T-cell (primary cell): ENCODE measurements around the gene RPTOR. TPM values are rescaled to one million over a fixed set of nuclear protein-coding genes. Genes with fewer than 3 reads are reported as not detected.
A peak's percentile ranks its signal among the peaks of the same experiment; 100 is the strongest.

Experiments
- ATAC-seq, 4 experiments: fragments of 200-7000 bp in 3 of 4; fragments of 150-1000 bp in 1 of 4; cut with Tn5 transposase; replicated peaks in 1 of 4; 1 replicate in 3 of 4; 2 replicates in 1 of 4; pipeline ENCODE4 v1.10.0; 2021; ENCODE audit warnings: moderate library complexity in 3 of 4, mild to moderate bottlenecking in 2 of 4, moderate number of reproducible peaks in 1 of 4
- CTCF ChIA-PET, 2 donors: fragments of 300-600 bp; sonication (Branson Sonifier 250); formaldehyde crosslinking; loops; one replicate each; lab custom pipeline; 2022; ENCODE audit warnings: antibody characterized with exemption in 2 of 2; lab: Charles Lee
- POLR2A ChIA-PET, 2 donors: fragments of 300-600 bp; sonication (Branson Sonifier 250); formaldehyde crosslinking; loops; one replicate each; lab custom pipeline; 2022; ENCODE audit warnings: antibody characterized with exemption in 2 of 2; lab: Charles Lee
- DNase-seq, 35 experiments: peaks; one replicate each; pipeline versions ENCODE4 v3.0.0 to v3.0.0-alpha.2; 2013 to 2023
- H3K27ac ChIP-seq: one replicate; pipeline ENCODE4 v1.5.1; 2013; ENCODE audit warnings: low read length
- H3K27me3 ChIP-seq, 2 experiments: replicated peaks in 1 of 2; 1 replicate in 1 of 2; 2 replicates in 1 of 2; pipeline versions ENCODE4 v1.6.1 to v1.7.0; 2013; ENCODE audit warnings: low read length in 1 of 2, mixed read lengths in 1 of 2; ENCODE audit not compliant: control insufficient read depth in 2 of 2, insufficient read depth in 2 of 2; ENCODE audit errors: extremely low read depth in 1 of 2
- H3K36me3 ChIP-seq, 2 donors: 1 replicate in 1 of 2; 2 replicates in 1 of 2; pipeline versions ENCODE4 v1.6.1 to v1.7.0; 2013; ENCODE audit warnings: low read length in 1 of 2; ENCODE audit not compliant: control insufficient read depth in 2 of 2, insufficient read depth in 1 of 2; ENCODE audit errors: extremely low read depth in 1 of 2
- H3K4me1 ChIP-seq, 2 experiments: 1 replicate in 1 of 2; 2 replicates in 1 of 2; pipeline versions ENCODE4 v1.6.1 to v1.7.0; 2013; ENCODE audit warnings: low read length in 2 of 2, mixed read lengths in 1 of 2; ENCODE audit not compliant: insufficient read depth in 2 of 2, control insufficient read depth in 1 of 2; ENCODE audit errors: extremely low read depth in 1 of 2
- H3K4me3 ChIP-seq, 2 donors: 1 replicate in 1 of 2; 2 replicates in 1 of 2; pipeline versions ENCODE4 v1.5.1 to v1.7.0; 2013; ENCODE audit warnings: mild to moderate bottlenecking in 2 of 2, low read length in 1 of 2, moderate library complexity in 1 of 2; ENCODE audit not compliant: control insufficient read depth in 1 of 2; ENCODE audit errors: extremely low read depth in 1 of 2
- H3K9me3 ChIP-seq: 2 replicates; pipeline ENCODE4 v1.7.0; 2013
- H3K27ac Mint-ChIP-seq, 2 donors: one replicate each; pipeline ENCODE4 v1.8.0; 2020 to 2021; ENCODE audit warnings: mild to moderate bottlenecking in 2 of 2, mixed read lengths in 2 of 2
- H3K27me3 Mint-ChIP-seq, 2 donors: one replicate each; pipeline ENCODE4 v1.8.0; 2021 to 2022; ENCODE audit warnings: mixed read lengths in 2 of 2
- H3K36me3 Mint-ChIP-seq: one replicate; pipeline ENCODE4 v1.8.0; 2021; ENCODE audit warnings: mixed read lengths
- H3K4me1 Mint-ChIP-seq, 3 donors: one replicate each; pipeline ENCODE4 v1.8.0; 2020 to 2022; ENCODE audit warnings: mixed read lengths in 3 of 3, mild to moderate bottlenecking in 1 of 3
- H3K4me3 Mint-ChIP-seq, 3 donors: one replicate each; pipeline ENCODE4 v1.8.0; 2020 to 2022; ENCODE audit warnings: mild to moderate bottlenecking in 3 of 3, mixed read lengths in 3 of 3, moderate library complexity in 3 of 3
- H3K9me3 Mint-ChIP-seq, 3 donors: one replicate each; pipeline ENCODE4 v1.8.0; 2020 to 2022; ENCODE audit warnings: mixed read lengths in 3 of 3
- WGBS: methylation state at CpG from one replicate; pipeline ENCODE4 v1.1.5; 2013; ENCODE audit warnings: missing lambda C conversion rate; ENCODE audit not compliant: insufficient coverage; 5-methylcytosine and 5-hydroxymethylcytosine counted together
- total RNA-seq, 35 experiments: library from RNA in 6 of 35; stranded (reverse) in 6 of 35; fragments of 120-200 nt in 1 of 35; gene quantifications; one replicate each; pipeline versions ENCODE4 v1.2.1 to v1.2.4 and lab custom pipeline; 2013 to 2026

RPTOR gene
- total RNA-seq, 5 donors from 2014 or later (not counting 1 experiment from before 2014, with no cell fraction given) = 59.4 to 76.8 (median 71.4) TPM

DNA sequence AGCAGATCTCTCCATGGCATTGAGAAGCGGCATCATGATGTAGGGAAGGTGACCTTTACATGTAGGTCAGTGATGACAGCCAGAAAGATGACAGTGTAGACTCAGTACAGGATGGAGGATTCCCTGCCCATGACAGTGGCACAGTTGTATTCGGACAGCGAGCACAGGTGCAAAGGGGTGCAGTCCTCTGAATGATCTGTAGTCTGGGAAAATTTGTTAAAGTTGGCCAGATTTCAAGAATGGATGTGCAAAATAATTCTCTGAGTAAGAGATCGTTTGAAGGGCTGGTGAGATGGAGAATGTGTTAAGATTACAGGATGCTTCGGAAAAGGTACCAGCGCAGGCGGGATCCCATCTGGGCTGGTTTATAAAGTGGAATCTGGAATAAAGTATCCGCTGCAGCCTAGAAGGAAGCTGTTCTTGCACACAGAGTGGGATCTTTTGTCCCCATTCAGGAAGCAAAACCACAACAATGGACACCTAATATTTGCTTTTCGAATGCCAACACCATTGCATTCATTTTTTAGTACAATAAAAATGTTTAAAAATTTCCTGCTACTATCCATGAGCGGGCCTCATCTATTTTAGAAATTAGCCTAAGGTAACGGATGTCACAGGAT is 101.2 kb downstream of the RPTOR start:
- Histone ChIP-seq H3K27me3 (no peaks in the 10 kb centered on the region), H3K27ac (no peak overlapping the region), H3K36me3 (peaks cover 0 to 2% of the 10 kb centered on the region in 2 donors), H3K4me1 (peaks cover 51 to 60% of the 10 kb centered on the region in 2 experiments), H3K9me3 (no peaks in the 10 kb centered on the region), H3K4me3 (no peak overlapping the region)
- no peak for ATAC-seq
- Mint-ChIP-seq H3K27me3 (no peaks in the 10 kb centered on the region), H3K4me3 (peak overlapping the region in 2 of 3 donors; percentile 49 to 59), H3K36me3 (peaks cover 33% of the 10 kb centered on the region), H3K27ac (peak overlapping the region; percentile 47 to 57), H3K4me1 (peaks cover 69 to 79% (median 77%) of the 10 kb centered on the region in 3 donors), H3K9me3 (no peaks in the 10 kb centered on the region)
- CTCF ChIA-PET = no interaction called here
- POLR2A ChIA-PET = no interaction called here
- 89% methylated on average over 7 of the region's 11 CpGs for WGBS
- no peak for DNase-seq

DNA sequence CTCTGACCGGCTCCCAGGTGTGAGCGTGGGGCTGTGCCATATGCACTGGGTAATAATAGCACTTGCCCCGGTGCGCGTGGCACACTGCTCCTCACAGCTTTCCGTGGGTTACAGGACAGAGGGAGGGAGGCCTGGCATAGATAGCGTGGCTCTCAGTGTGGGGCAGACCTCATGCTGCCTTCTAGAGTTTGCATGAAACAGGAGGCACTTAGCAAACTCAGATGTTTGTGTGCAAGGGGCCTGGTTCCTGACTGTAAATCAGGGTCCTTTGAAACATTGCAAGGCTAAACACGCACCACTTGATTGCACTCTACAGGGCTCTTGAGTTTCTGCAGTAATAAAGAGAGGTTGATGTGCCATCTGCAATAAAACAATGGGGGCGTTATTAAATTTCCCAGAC is 101.7 kb downstream of the RPTOR start:
- POLR2A ChIA-PET = no interaction called here
- Mint-ChIP-seq H3K27me3 (no peaks in the 10 kb centered on the region), H3K27ac (no peak overlapping the region), H3K36me3 (peaks cover 38% of the 10 kb centered on the region), H3K4me1 (peaks cover 75 to 80% (median 80%) of the 10 kb centered on the region in 3 donors), H3K4me3 (no peak overlapping the region), H3K9me3 (no peaks in the 10 kb centered on the region)
- CTCF ChIA-PET = no interaction called here
- Histone ChIP-seq H3K4me3 (no peak overlapping the region), H3K4me1 (peaks cover 51 to 60% of the 10 kb centered on the region in 2 experiments), H3K36me3 (peaks cover 0 to 2% of the 10 kb centered on the region in 2 donors), H3K27me3 (no peaks in the 10 kb centered on the region), H3K27ac (no peak overlapping the region), H3K9me3 (no peaks in the 10 kb centered on the region)
- DNase-seq = no peak
- WGBS = 94% methylated on average over 9 of the region's 9 CpGs
- no peak for ATAC-seq

DNA sequence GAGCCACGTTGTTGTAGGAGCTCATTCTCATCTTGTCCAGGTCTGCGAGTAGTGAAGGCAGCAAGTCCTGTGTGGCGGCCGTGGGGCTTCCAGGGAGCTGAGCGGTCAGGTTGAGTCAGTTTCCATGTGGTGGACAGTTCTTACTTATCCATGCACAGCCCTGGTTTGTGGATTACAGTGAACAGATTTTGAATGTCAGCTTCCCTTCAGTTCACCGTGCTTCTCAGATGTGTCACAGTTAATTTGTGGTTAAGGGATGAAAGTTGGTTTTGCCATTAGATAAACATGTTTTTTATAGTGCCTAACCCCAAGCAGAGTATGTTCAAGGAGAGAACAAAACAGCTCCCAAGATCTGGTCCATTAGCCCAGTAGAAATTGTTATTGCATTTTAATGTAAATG is 103.1 kb downstream of the RPTOR start:
- peaks cover 81 to 84% (median 82%) of the 10 kb centered on the region in 3 donors for H3K4me1 Mint-ChIP-seq
- Histone ChIP-seq H3K9me3 (no peaks in the 10 kb centered on the region), H3K36me3 (peaks cover 0 to 2% of the 10 kb centered on the region in 2 donors), H3K27me3 (no peaks in the 10 kb centered on the region), H3K27ac (no peak overlapping the region), H3K4me3 (no peak overlapping the region), H3K4me1 (peaks cover 51 to 60% of the 10 kb centered on the region in 2 experiments)
- H3K27ac Mint-ChIP-seq = peak overlapping the region; percentile 68 to 92
- peak overlapping the region; percentile 14 to 73 (median 32) for H3K4me3 Mint-ChIP-seq
- CTCF ChIA-PET = interaction anchor here in 1 of 2 donors (0.5 kb wide), 1 partner anchor 128 kb away, joined by 3 read pairs; no protein-coding TSS in a partner anchor
- WGBS = 100% methylated on average over 2 of the region's 6 CpGs
- DNase-seq (no peak), ATAC-seq (peak in 3 of 4 experiments; percentile 27 to 58 (median 50))
- H3K27me3 Mint-ChIP-seq = no peaks in the 10 kb centered on the region
- H3K9me3 Mint-ChIP-seq = no peaks in the 10 kb centered on the region
- peaks cover 43% of the 10 kb centered on the region for H3K36me3 Mint-ChIP-seq
- POLR2A ChIA-PET = interaction anchor here in 1 of 2 donors (0.6 kb wide), 1 partner anchor 8 kb away, joined by 4 read pairs; no protein-coding TSS in a partner anchor

DNA sequence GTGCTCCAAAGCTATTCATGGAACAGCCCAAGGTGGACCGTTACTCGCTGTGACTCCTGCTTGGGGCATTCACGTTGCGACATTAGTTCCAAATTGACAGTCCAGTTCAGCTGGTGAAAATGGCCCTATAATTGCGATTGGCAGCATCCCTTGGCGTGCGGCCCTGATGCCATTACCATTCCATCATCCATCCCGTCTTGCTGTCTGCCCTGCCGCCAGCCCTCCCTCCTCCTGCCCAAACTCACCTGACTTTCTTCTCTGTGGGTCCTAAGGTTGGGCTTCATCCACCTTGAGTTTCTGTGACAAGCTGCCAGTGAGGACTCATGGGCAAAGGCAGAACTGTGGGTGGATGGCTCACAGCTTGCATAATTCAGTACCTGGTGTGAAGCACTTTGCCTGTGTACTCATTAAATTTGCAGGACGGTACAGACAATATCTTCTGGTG is 104.6 kb downstream of the RPTOR start:
- DNase-seq (no peak), ATAC-seq (peak in 2 of 4 experiments; percentile 14 to 18)
- H3K27me3 ChIP-seq = no peaks in the 10 kb centered on the region
- H3K4me1 ChIP-seq = peaks cover 47 to 51% of the 10 kb centered on the region in 2 experiments
- no peaks in the 10 kb centered on the region for H3K9me3 Mint-ChIP-seq
- H3K27ac Mint-ChIP-seq = peak overlapping the region; percentile 92
- WGBS = 90% methylated on average over 10 of the region's 10 CpGs
- ChIA-PET POLR2A (no interaction called here), CTCF (no interaction called here)
- peaks cover 77 to 82% (median 81%) of the 10 kb centered on the region in 3 donors for H3K4me1 Mint-ChIP-seq
- H3K36me3 Mint-ChIP-seq = peaks cover 40% of the 10 kb centered on the region
- H3K27me3 Mint-ChIP-seq = no peaks in the 10 kb centered on the region
- H3K9me3 ChIP-seq = no peaks in the 10 kb centered on the region
- H3K27ac ChIP-seq = peak overlapping the region; percentile 25
- no peak overlapping the region for H3K4me3 ChIP-seq
- peaks cover 2 to 3% of the 10 kb centered on the region in 2 donors for H3K36me3 ChIP-seq
- peak overlapping the region; percentile 51 to 73 (median 52) for H3K4me3 Mint-ChIP-seq

DNA sequence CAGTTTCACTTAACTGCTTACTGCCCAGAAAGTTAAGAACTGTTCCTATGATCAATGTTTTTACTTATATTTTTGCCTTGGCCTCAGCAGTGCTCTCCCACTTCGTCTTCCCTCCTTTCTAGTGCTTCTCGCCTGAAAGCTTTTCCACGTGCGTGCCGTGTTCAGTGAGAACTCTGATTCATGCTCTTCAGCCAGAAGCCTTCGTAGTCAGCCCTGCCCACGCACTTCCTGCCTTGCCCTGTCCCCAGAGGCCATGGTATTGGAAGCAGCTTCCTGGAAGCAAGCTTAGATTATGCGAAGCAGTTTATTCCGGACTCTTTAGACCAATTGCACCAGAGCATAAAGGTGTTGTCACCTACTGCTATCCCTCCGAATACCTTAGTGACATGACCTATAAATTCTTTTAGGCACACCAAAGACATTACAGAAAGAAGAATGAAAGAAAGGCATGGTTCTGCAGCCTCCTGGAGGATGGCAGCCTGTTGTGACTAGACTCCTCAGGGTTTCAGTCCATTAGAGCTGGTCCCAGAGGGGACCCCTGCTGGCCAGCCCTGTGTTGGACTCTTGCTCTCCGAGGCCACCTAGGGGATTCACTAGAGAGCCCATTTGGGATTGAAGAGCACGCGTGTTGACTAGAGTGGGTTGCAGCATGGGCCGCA is 105.2 kb downstream of the RPTOR start:
- ATAC-seq = peak; percentile 81 to 96 (median 90)
- no peaks in the 10 kb centered on the region for H3K27me3 ChIP-seq
- H3K9me3 ChIP-seq = no peaks in the 10 kb centered on the region
- H3K27me3 Mint-ChIP-seq = no peaks in the 10 kb centered on the region
- ChIA-PET CTCF (interaction anchor here in 1 of 2 donors (0.6 kb wide), 1 partner anchor 33 kb away, joined by 7 read pairs; no protein-coding TSS in a partner anchor), POLR2A (no interaction called here)
- peak; percentile 13 to 69 (median 44) for DNase-seq
- peaks cover 2 to 3% of the 10 kb centered on the region in 2 donors for H3K36me3 ChIP-seq
- H3K9me3 Mint-ChIP-seq = no peaks in the 10 kb centered on the region
- H3K4me3 Mint-ChIP-seq = peak overlapping the region; percentile 51 to 73 (median 52)
- peak overlapping the region; percentile 92 for H3K27ac Mint-ChIP-seq
- 25% methylated on average over 11 of the region's 14 CpGs for WGBS
- peak overlapping the region; percentile 25 for H3K27ac ChIP-seq
- H3K36me3 Mint-ChIP-seq = peaks cover 38% of the 10 kb centered on the region
- H3K4me1 Mint-ChIP-seq = peaks cover 77 to 78% (median 78%) of the 10 kb centered on the region in 3 donors
- H3K4me1 ChIP-seq = peaks cover 46 to 47% of the 10 kb centered on the region in 2 experiments
- peak overlapping the region in 1 of 2 donors; percentile 7 for H3K4me3 ChIP-seq

DNA sequence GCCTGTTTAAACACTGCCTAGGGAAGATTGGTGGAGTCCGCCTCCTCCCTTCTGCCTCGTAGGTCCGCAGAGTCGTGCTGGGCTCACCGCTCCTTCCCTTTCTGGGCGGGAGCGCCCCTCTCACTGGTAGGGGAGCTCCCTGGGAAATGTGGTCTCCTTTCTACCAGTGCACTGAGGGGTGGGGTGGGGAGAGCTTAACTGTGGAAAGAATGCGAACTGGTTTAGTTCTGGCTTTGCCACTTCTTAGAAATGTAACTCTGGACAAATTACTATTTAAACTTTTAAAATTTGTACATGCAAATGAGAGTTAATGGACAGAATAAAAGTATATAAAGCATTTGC is 105.7 kb downstream of the RPTOR start:
- no peak for DNase-seq
- Mint-ChIP-seq H3K36me3 (peaks cover 35% of the 10 kb centered on the region), H3K9me3 (no peaks in the 10 kb centered on the region), H3K4me1 (peaks cover 72 to 73% (median 73%) of the 10 kb centered on the region in 3 donors), H3K4me3 (peak overlapping the region in 1 of 3 donors; percentile 73), H3K27me3 (no peaks in the 10 kb centered on the region), H3K27ac (peak overlapping the region; percentile 92)
- POLR2A ChIA-PET = no interaction called here
- H3K4me3 ChIP-seq = no peak overlapping the region
- peaks cover 0 to 3% of the 10 kb centered on the region in 2 donors for H3K36me3 ChIP-seq
- no peaks in the 10 kb centered on the region for H3K27me3 ChIP-seq
- no peaks in the 10 kb centered on the region for H3K9me3 ChIP-seq
- ATAC-seq = no peak
- CTCF ChIA-PET = no interaction called here
- WGBS = 81% methylated on average over 4 of the region's 8 CpGs
- no peak overlapping the region for H3K27ac ChIP-seq
- H3K4me1 ChIP-seq = peaks cover 43 to 44% of the 10 kb centered on the region in 2 experiments
